ENCODE results near the gene PKM.

GRCh38 chr15:72242775-72243370 lies 11.9 kb upstream of the PKM start:
- TF ChIP-seq GATA2 (IDR thresholded peaks at IDR 0.05; ENCODE audit: low read depth, low read length) (no peak), GATA3 (IDR thresholded peaks at IDR 0.05; ENCODE audit: low read depth, low read length) (no peak)
